HG03135 (cell line): ENCODE measurements around the gene GDPD4.

Experiments
- ATAC-seq: cut with Tn5 transposase; IDR thresholded peaks from one replicate; pipeline ENCODE4 v1.9.1; 2021; ENCODE audit warnings: mild to moderate bottlenecking, moderate library complexity; ENCODE audit not compliant: unreplicated experiment

The GDPD4 gene

DNA sequence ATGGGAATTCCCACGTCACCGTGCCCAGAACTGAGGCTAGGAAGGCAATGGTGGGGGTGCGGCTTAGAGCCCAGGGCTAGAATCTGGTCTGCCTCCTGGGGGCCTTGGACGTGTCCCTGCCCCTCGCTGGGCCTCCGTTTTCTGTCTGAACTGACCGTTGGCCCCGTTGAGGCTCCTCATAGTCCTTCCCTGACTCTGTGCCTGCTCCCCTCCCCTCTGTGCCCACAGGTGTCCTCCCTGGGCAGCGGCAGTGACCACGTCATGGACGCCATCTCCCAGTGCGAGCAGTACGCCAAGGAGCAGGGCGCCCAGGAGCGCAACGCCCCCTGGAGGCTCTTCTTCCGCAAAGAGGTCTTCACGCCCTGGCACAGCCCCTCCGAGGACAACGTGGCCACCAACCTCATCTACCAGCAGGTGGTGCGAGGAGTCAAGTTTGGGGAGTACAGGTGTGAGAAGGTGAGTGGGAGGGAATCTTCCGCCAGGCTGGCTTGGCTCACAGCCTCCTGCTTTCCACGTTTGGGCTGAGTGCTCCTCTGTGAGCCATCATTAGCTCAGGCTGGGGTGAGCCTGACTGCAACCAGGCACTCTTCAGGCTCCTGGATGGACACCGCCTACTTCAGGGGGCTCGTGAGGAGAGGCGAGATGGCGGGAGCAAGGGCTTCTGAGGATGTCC is 109.5 kb downstream of the GDPD4 start:
- ATAC-seq, result no peak

GRCh38 chr11:77191429-77191822 is 110.1 kb downstream of the GDPD4 start:
- ATAC-seq, result no peak

- ATAC-seq, result no peak
Measured at GRCh38 chr11:77190331-77191075, 111.0 kb downstream of the GDPD4 start.

DNA sequence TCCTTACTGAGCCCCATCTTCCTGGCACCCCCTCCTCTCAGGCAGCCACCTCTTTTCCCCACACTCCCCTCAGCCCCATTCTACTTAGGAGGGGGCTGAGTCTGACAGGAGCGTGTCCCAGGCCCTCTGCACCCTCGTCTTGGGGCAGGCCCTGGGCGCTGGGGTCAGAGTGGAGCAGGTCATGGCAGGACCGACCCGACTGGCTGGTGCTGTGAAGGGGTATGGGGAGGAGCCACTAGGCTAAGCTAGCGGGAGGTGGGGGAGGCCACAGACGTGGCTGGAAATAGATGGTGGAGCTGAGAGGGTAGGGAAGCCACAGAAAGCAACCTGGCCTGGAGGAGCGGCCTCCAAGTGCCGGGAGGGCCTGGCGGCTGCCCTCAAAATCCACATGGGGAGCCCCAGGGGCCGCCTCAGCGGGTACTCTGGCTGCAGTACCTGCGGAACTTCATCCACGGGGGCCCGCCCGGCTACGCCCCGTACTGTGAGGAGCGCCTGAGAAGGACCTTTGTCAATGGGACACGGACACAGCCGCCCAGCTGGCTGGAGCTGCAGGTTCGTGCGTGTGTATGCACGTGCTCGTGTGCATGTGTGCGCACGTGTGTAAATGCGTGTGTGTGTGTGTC is 111.8 kb downstream of the GDPD4 start:
- no peak for ATAC-seq

DNA sequence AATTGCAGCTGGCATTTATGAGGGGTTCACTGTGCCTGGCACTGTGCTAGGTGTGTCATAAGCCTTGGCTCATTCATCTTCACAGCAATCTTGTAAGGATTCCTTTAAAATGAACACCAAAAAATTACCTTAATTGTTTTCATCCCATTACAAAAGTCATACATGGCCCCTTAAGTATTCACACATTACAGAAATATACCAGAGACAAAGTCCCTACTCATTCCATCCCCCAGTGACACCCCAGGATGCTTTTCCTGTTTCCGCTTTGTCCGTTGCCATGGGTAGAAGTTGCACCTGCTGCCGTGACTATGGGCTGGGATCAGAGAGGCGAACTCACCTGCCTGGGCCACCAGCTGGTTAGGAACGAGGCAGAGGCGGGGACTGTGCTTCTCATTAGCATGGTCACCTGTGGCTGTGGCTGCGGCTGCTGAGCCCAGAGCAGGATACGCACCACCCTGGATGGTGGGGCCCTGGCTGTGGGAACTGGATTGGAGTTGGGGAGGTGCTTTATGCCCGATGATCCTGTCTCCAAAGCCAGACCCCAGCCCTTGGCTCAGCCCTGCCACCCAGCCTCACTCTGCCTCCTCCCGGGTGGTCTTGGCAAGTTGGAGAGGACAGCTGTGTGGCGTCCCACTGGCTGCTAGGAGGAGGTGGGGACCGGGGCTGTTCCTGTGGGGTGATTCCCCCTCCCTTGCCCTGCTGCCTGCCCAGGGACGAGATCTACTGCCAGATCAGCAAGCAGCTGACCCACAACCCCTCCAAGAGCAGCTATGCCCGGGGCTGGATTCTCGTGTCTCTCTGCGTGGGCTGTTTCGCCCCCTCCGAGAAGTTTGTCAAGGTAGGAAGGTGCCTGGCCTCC is 112.6 kb downstream of the GDPD4 start:
- ATAC-seq, result no peak

- ATAC-seq, result peak; percentile 57
Measured at GRCh38 chr11:77187776-77188632, 113.5 kb downstream of the GDPD4 start.

DNA sequence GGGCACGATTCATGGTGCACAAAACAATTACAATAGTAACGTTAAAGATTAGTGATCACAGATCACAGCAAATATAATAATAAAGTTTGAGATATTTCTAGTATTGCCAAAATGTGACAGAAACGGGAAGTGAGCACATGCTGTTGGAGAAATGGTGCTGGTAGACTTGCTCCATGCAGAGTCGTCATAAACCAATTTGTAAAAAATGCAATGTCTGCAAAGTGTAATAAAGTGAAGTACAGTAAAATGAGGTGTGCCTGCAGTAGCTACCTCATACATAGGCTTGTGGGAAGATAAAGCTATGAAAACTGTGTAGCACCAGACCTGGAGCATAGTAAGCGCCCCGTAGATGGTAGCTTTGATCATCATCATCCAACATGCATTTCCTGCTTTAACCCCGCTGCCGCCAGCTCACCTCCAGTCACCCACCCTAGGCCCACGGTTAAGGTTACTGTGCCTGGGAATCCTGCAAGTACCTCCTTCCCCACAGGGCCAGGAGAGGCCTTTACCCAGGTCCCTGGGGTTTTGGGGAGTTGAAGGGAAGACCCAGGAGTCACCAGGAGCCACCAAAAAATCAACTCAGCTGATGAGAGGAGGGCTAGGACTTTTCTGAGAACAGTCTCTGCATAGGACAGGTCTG is 114.3 kb downstream of the GDPD4 start:
- no peak for ATAC-seq

DNA sequence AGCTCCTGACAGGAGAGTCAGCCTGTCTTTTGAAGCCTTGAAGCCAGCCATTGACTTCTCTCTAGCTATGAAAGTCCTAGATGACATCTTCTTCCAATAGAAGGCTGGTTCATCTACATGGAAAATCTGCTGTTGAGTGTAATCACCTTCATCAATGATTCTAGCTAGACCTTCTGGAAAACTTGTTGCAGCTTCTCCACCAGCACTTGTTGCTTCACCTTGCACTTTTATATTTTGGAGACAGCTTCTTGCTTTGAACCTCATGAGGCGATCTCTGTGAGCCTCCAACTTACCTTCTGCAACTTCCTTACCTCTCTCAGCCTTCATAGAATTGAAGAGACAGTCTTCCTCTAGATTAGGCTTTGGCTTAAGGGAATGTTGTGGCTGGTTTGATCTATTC is 115.2 kb downstream of the GDPD4 start:
- no peak for ATAC-seq

- ATAC-seq, result no peak
Measured at GRCh38 chr11:77184136-77184860, 117.2 kb downstream of the GDPD4 start.

GRCh38 chr11:77183431-77183984 is 118.0 kb downstream of the GDPD4 start:
- ATAC-seq, result no peak

DNA sequence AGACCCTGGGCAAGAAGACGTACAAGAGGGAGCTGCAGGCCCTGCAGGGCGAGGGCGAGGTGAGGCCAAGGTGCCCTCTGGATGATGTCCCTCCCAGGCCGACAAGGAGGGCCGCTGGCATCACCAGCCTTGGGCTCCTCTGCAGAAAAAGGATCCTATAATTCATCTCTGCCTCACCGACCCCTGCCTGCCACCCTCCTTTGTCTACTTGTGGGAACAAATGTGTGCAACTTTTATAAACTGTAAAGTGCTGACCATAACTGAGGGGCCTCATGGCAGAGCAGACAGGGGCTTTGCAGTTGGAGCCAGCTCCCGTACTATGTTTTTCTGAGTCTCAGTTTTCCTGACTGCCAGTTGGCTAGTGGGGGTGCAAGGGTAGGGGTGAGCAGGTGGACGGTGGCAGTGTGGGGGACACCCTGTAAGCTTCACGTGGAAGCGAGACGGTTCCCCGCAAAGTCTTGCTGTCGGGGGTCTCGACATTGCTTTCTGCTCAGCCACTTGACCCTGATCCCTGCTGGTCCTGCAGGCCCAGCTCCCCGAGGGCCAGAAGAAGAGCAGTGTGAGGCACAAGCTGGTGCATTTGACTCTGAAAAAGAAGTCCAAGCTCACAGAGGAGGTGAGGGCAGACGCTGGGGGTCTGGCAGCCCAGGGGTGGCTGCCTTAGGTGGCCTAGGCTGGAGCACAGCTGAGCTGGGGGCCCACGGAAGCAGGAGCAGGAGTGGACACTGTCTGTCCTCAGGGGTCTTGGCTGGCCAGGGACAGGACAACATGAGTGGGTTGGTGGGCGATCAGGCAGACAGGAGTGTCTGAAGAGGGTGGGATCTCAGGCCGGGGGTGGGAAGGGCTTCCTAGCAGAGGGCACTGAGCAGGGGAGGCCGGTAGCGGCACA is 118.7 kb downstream of the GDPD4 start:
- no peak for ATAC-seq

GRCh38 chr11:77181799-77182541 is 119.5 kb downstream of the GDPD4 start:
- ATAC-seq, result no peak

DNA sequence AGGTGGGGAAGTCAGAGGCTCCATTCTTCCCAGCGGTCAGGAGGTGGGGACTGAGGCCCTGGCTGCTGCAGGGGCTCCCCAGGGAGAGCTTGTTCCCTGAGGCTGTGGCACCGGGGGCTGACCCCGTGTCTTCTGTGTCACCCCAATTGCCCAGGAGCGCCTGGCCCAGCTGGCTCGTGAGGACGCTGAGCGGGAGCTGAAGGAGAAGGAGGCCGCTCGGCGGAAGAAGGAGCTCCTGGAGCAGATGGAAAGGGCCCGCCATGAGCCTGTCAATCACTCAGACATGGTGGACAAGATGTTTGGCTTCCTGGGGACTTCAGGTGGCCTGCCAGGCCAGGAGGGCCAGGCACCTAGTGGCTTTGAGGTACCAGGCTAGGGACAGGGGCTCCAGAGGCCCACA is 120.3 kb downstream of the GDPD4 start:
- no peak for ATAC-seq

DNA sequence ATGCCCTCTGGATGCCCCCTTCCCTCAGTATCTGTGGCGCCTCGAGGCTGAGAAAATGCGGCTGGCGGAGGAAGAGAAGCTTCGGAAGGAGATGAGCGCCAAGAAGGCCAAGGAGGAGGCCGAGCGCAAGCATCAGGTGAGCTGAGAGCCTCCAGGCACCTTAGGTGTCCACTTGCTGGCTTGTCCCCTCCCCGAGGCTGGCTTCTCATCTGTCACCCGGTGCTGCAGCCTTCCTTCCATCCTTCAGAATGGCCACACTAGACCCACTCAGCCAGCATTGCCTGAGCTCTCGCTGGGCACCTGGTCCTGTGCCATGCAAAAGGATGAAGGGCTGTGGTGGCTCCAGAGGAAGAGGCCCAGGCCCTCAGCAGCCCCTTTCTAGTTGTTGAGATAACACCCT is 121.1 kb downstream of the GDPD4 start:
- no peak for ATAC-seq

GRCh38 chr11:77179681-77180080 is 121.8 kb downstream of the GDPD4 start:
- ATAC-seq, result no peak

- no peak for ATAC-seq
Measured at GRCh38 chr11:77179048-77179447, 122.4 kb downstream of the GDPD4 start.

DNA sequence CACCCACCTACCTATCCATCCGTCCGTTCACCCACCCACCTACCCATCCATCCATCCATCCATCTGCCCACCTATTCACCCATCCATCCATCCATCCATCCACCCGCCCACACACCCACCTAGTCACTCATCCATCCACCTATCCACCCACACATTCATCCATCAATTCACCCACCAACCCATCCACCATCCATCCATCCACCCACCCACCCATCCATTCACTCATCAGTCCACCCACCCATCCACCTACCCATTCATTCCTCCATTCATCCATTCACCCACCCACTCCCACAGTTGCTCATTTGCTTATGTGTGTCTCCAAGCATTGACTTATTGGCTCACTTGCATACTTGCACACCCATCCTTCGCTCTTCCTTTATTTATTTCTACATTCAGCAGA is 123.3 kb downstream of the GDPD4 start:
- no peak for ATAC-seq
